HCT116 (cell line): ENCODE measurements around the gene IRX3.

Experiments
- ELF1 ChIP-seq: IDR thresholded peaks from 2 replicates; pipeline ENCODE4 v1.6.1; 2012; ENCODE audit warnings: low read depth, borderline replicate concordance
- POLR2AphosphoS5 ChIP-seq: IDR thresholded peaks from 2 replicates; pipeline ENCODE4 v1.6.1; 2011; ENCODE audit warnings: mild to moderate bottlenecking, low read depth, low read length, moderate library complexity
- TF ChIP-seq, protein P1 (sequence below), 3 experiments: fragments of 200-600 bp in 1 of 3; sonication (generic) in 1 of 3; IDR thresholded peaks in 2 of 3; conservative IDR thresholded peaks in 1 of 3; 2 replicates each; pipeline ENCODE4 v1.5.1; 2012 to 2017; ENCODE audit warnings: low read depth in 2 of 3, low read length in 2 of 3, antibody characterized with exemption in 1 of 3, borderline replicate concordance in 1 of 3, control low read depth in 1 of 3, mild to moderate bottlenecking in 1 of 3, mixed read lengths in 1 of 3, mixed run types in 1 of 3, moderate library complexity in 1 of 3; ENCODE audit not compliant: insufficient read depth in 1 of 3
- TF ChIP-seq, protein P2 (sequence below): IDR thresholded peaks from 2 replicates; pipeline ENCODE4 v1.6.1; 2012

DNA sequence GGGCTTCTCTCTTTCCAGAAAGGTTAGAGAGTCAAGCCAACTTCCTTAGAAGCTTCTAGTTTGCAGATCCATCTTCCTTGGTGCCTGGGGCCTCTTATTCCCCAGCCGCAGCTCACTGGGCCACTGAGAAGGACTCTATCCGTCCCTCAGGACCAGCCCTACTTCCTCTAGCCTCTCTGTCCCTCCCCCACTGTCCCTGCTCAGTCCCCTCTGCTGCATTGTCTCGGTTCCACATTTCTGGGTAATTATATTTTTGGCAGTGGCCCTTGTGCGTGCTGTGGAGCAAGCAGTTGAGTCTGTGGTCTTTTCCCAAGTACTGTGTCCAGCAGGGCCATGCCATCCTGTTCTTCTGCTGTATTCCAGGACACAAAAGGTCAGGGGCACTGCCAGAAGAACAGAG is 17.8 kb downstream of the IRX3 start:
- TF ChIP-seq, protein P1, sequence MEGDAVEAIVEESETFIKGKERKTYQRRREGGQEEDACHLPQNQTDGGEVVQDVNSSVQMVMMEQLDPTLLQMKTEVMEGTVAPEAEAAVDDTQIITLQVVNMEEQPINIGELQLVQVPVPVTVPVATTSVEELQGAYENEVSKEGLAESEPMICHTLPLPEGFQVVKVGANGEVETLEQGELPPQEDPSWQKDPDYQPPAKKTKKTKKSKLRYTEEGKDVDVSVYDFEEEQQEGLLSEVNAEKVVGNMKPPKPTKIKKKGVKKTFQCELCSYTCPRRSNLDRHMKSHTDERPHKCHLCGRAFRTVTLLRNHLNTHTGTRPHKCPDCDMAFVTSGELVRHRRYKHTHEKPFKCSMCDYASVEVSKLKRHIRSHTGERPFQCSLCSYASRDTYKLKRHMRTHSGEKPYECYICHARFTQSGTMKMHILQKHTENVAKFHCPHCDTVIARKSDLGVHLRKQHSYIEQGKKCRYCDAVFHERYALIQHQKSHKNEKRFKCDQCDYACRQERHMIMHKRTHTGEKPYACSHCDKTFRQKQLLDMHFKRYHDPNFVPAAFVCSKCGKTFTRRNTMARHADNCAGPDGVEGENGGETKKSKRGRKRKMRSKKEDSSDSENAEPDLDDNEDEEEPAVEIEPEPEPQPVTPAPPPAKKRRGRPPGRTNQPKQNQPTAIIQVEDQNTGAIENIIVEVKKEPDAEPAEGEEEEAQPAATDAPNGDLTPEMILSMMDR (IDR thresholded peaks at IDR 0.05 in 2 of 3, conservative IDR thresholded peaks at IDR 0.05 in 1 of 3; ENCODE audit: borderline replicate concordance in 1 of 3, insufficient read depth in 1 of 3, low read depth in 2 of 3, low read length in 2 of 3): no peak
- TF ChIP-seq POLR2AphosphoS5 (no peak), ELF1 (no peak)
- TF ChIP-seq, protein P2, sequence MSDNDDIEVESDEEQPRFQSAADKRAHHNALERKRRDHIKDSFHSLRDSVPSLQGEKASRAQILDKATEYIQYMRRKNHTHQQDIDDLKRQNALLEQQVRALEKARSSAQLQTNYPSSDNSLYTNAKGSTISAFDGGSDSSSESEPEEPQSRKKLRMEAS: no peak
